SK-N-SH (cell line): ENCODE data around the gene CLSTN2. TPM values are rescaled to one million over a fixed set of nuclear protein-coding genes. Genes with fewer than 3 reads are reported as not detected.

Experiments used
- CTCF ChIA-PET: fragments of 300-600, 350-600 bp; formaldehyde crosslinking; extraction: SDS; loops from one replicate; lab custom pipeline; 2021; lab: Yijun Ruan, JAX
- POLR2A ChIA-PET: fragments of 350-600 bp; sonication (Branson Sonifier 250); formaldehyde crosslinking; extraction: SDS; loops from one replicate; lab custom pipeline; 2020; ENCODE audit warnings: antibody characterized with exemption, inconsistent platforms; lab: Yijun Ruan, JAX
- DNase-seq: peaks from one replicate; pipeline ENCODE4 v3.0.0; 2012
- H2AFZ ChIP-seq: fragments of 200-600 bp; sonication (generic); 2 replicates; pipeline ENCODE4 v1.8.1; 2016; ENCODE audit warnings: antibody characterized with exemption, mild to moderate bottlenecking, low read depth
- H3F3A ChIP-seq: fragments of 200-600 bp; sonication (generic); replicated peaks from 2 replicates; pipeline ENCODE3; 2016; ENCODE audit warnings: antibody characterized with exemption, mild to moderate bottlenecking; ENCODE audit not compliant: insufficient read depth
- H3K27ac ChIP-seq, 2 experiments: fragments of 200-500 bp in 1 of 2; fragments of 200-600 bp in 1 of 2; sonication (Bioruptor generic) in 1 of 2; sonication (generic), shearing (Covaris generic) in 1 of 2; 2 replicates each; pipeline versions ENCODE4 v1.5.1 to v1.6.1; 2014 to 2016; ENCODE audit warnings: low read depth in 2 of 2, inconsistent platforms in 1 of 2, low read length in 1 of 2, mild to moderate bottlenecking in 1 of 2, mixed read lengths in 1 of 2
- H3K27me3 ChIP-seq: fragments of 200-600 bp; sonication (generic), shearing (Covaris generic); 2 replicates; pipeline ENCODE4 v1.6.1; 2016; ENCODE audit warnings: mixed run types; ENCODE audit not compliant: insufficient read depth
- H3K36me3 ChIP-seq, 2 experiments: fragments of 200-500 bp in 1 of 2; fragments of 200-600 bp in 1 of 2; sonication (Bioruptor generic) in 1 of 2; sonication (generic) in 1 of 2; replicated peaks in 1 of 2; 2 replicates each; pipeline versions ENCODE3 to v1.5.1; 2014 to 2016; ENCODE audit warnings: low read length in 1 of 2, mild to moderate bottlenecking in 1 of 2; ENCODE audit not compliant: insufficient read depth in 2 of 2, control insufficient read depth in 1 of 2
- H3K4me1 ChIP-seq, 2 experiments: fragments of 200-500 bp in 1 of 2; fragments of 200-600 bp in 1 of 2; sonication (Bioruptor generic) in 1 of 2; sonication (generic), shearing (Covaris generic) in 1 of 2; 2 replicates each; pipeline versions ENCODE4 v1.5.1 to v1.6.1; 2014 to 2016; ENCODE audit warnings: low read depth in 1 of 2, low read length in 1 of 2, mixed run types in 1 of 2; ENCODE audit not compliant: insufficient read depth in 2 of 2, control insufficient read depth in 1 of 2
- H3K4me2 ChIP-seq: fragments of 200-600 bp; sonication (generic), shearing (Covaris generic); 2 replicates; pipeline ENCODE4 v1.6.1; 2017; ENCODE audit warnings: mixed run types
- H3K4me3 ChIP-seq, 2 experiments: fragments of 200-500 bp in 1 of 2; fragments of 200-600 bp in 1 of 2; sonication (Bioruptor generic) in 1 of 2; sonication (generic), shearing (Covaris generic) in 1 of 2; 2 replicates each; pipeline versions ENCODE4 v1.5.1 to v1.8.1; 2014 to 2016; ENCODE audit warnings: low read depth in 2 of 2, inconsistent platforms in 1 of 2, low read length in 1 of 2, mild to moderate bottlenecking in 1 of 2, mixed read lengths in 1 of 2, moderate library complexity in 1 of 2
- H3K79me2 ChIP-seq: fragments of 200-600 bp; sonication (generic); 2 replicates; pipeline ENCODE4 v1.8.1; 2017; ENCODE audit warnings: mild to moderate bottlenecking; ENCODE audit not compliant: insufficient read depth
- H3K9ac ChIP-seq: fragments of 200-600 bp; sonication (generic); 2 replicates; pipeline ENCODE4 v1.6.1; 2017; ENCODE audit warnings: mixed run types
- H3K9me2 ChIP-seq: fragments of 200-600 bp; sonication (generic); 2 replicates; pipeline ENCODE4 v1.6.1; 2017; ENCODE audit warnings: mixed run types
- H3K9me3 ChIP-seq: fragments of 200-600 bp; sonication (generic); 2 replicates; pipeline ENCODE4 v1.6.1; 2017; ENCODE audit warnings: mixed run types, mild to moderate bottlenecking, moderate library complexity
- H4K20me1 ChIP-seq: fragments of 200-600 bp; sonication (generic); 2 replicates; pipeline ENCODE4 v1.6.1; 2017; ENCODE audit warnings: mild to moderate bottlenecking, mixed run types; ENCODE audit not compliant: insufficient read depth
- ELF1 ChIP-seq: IDR thresholded peaks from 2 replicates; pipeline ENCODE4 v1.4.0; 2012
- EZH2phosphoT487 ChIP-seq: fragments of 200-600 bp; sonication (generic); IDR thresholded peaks from 2 replicates; pipeline ENCODE4 v1.6.1; 2017; ENCODE audit warnings: low read depth, mixed run types, mild to moderate bottlenecking, antibody characterized with exemption, moderate library complexity, borderline replicate concordance
- FOXJ3 ChIP-seq: sonication (generic); formaldehyde crosslinking; IDR thresholded peaks from 2 replicates; pipeline ENCODE4 v1.5.1; 2020; ENCODE audit warnings: mild to moderate bottlenecking, missing genetic modification reagents
- GABPA ChIP-seq: IDR thresholded peaks from 2 replicates; pipeline ENCODE4 v1.4.0; 2012; ENCODE audit warnings: low read depth, mild to moderate bottlenecking
- GATA2 ChIP-seq: sonication (generic); formaldehyde crosslinking; IDR thresholded peaks from 2 replicates; pipeline ENCODE4 v1.5.0; 2020; ENCODE audit warnings: mild to moderate bottlenecking, missing genetic modification reagents
- IRF3 ChIP-seq: fragments of 150-350 bp; IDR thresholded peaks from 2 replicates; pipeline ENCODE4 v1.6.1; 2016; ENCODE audit warnings: mild to moderate bottlenecking, low read depth, low read length
- JUND ChIP-seq: IDR thresholded peaks from 2 replicates; pipeline ENCODE4 v1.4.0; 2012
- MAX ChIP-seq: IDR thresholded peaks from 2 replicates; pipeline ENCODE4 v1.4.0; 2012; ENCODE audit warnings: low read depth
- MXI1 ChIP-seq: IDR thresholded peaks from 2 replicates; pipeline ENCODE4 v1.6.1; 2012; ENCODE audit warnings: mild to moderate bottlenecking, low read depth, low read length, improper control_type of control experiment
- NFIC ChIP-seq: IDR thresholded peaks from 2 replicates; pipeline ENCODE4 v1.4.0; 2012; ENCODE audit warnings: borderline replicate concordance
- NRF1 ChIP-seq: IDR thresholded peaks from 2 replicates; pipeline ENCODE4 v1.6.1; 2012; ENCODE audit warnings: low read depth, mild to moderate bottlenecking, low read length
- PBX3 ChIP-seq: IDR thresholded peaks from 2 replicates; pipeline ENCODE4; 2012
- RCOR1 ChIP-seq: fragments of 150-350 bp; IDR thresholded peaks from 2 replicates; pipeline ENCODE4 v1.6.1; 2017; ENCODE audit warnings: antibody characterized with exemption, low read length
- REST ChIP-seq: IDR thresholded peaks from 2 replicates; pipeline ENCODE4 v1.6.1; 2012; ENCODE audit warnings: mild to moderate bottlenecking, low read depth, low read length, moderate library complexity
- RFX5 ChIP-seq: IDR thresholded peaks from 2 replicates; pipeline ENCODE4 v1.6.1; 2012; ENCODE audit warnings: mild to moderate bottlenecking, improper control_type of control experiment, low read length
- SMC3 ChIP-seq: IDR thresholded peaks from 2 replicates; pipeline ENCODE4 v1.6.1; 2012; ENCODE audit warnings: low read depth, low read length, improper control_type of control experiment
- TEAD4 ChIP-seq: IDR thresholded peaks from 2 replicates; pipeline ENCODE4 v1.4.0; 2012; ENCODE audit warnings: mild to moderate bottlenecking, borderline replicate concordance; ENCODE audit not compliant: insufficient read depth
- USF1 ChIP-seq: IDR thresholded peaks from 2 replicates; pipeline ENCODE4 v1.4.0; 2012; ENCODE audit warnings: low read depth, borderline replicate concordance
- YY1 ChIP-seq: IDR thresholded peaks from 2 replicates; pipeline ENCODE4 v1.4.0; 2012; ENCODE audit warnings: low read depth, mild to moderate bottlenecking
- ZBTB33 ChIP-seq: IDR thresholded peaks from 2 replicates; pipeline ENCODE4 v1.4.0; 2012; ENCODE audit warnings: low read depth, borderline replicate concordance
- WGBS: methylation state at CpG from one replicate; pipeline ENCODE4 v1.1.6; 2017; ENCODE audit warnings: low lambda C conversion rate; 5-methylcytosine and 5-hydroxymethylcytosine counted together
- polyA plus RNA-seq, 3 experiments: library from polyadenylated mRNA; depleted of rRNA; stranded (reverse); fragments of >200 nt; gene quantifications; 2 replicates each; pipeline ENCODE4 v1.2.3, GENCODE V29; 2012

CLSTN2 gene
- polyA plus RNA-seq, 1 of the 3 experiments (the other 2 are of a cell fraction): 0.02 TPM

- WGBS: 31% methylated on average over 3 of the region's 3 CpGs
- Histone ChIP-seq H3K9me2 (no peaks in the 10 kb centered on the region), H3K9ac (no peak overlapping the region), H4K20me1 (no peaks in the 10 kb centered on the region), H3K27me3 (no peaks in the 10 kb centered on the region), H3K4me1 (no peaks in the 10 kb centered on the region), H3K79me2 (no peaks in the 10 kb centered on the region), H2AFZ (no peak overlapping the region), H3K36me3 (no peaks in the 10 kb centered on the region), H3F3A (no peaks in the 10 kb centered on the region), H3K9me3 (no peaks in the 10 kb centered on the region), H3K4me3 (no peak overlapping the region), H3K27ac (no peak overlapping the region), H3K4me2 (no peak overlapping the region)
- CTCF ChIA-PET: interaction anchor here (1.1 to 1.6 kb wide), 3 partner anchors 17 to 544 kb away, joined by 3 to 4 read pairs (median 3); no protein-coding TSS in a partner anchor
- DNase-seq: no peak
- POLR2A ChIA-PET: no interaction called here
- TF ChIP-seq RFX5 (no peak), NFIC (no peak), MXI1 (no peak), JUND (no peak), REST (no peak), MAX (no peak), ZBTB33 (no peak), GABPA (no peak), SMC3 (no peak)
Observed at GRCh38 chr3:139954146-139954860, 19.3 kb downstream of the CLSTN2 start.

- no peaks in the 10 kb centered on the region for H4K20me1 ChIP-seq
- no peak for TF ChIP-seq IRF3
- no peak for TF ChIP-seq ELF1
- no peak for TF ChIP-seq TEAD4
- no peak for TF ChIP-seq FOXJ3
- TF ChIP-seq RFX5: no peak
- TF ChIP-seq GATA2 (CRISPR knock-in tag): no peak
- TF ChIP-seq PBX3: no peak
- TF ChIP-seq USF1: no peak
- no peak for TF ChIP-seq NRF1
- TF ChIP-seq YY1: no peak
- TF ChIP-seq RCOR1: no peak
- TF ChIP-seq EZH2phosphoT487: no peak
Observed at GRCh38 chr3:139957844-139958243, 22.9 kb downstream of the CLSTN2 start.

More at GRCh38 chr3:139957844-139958243, 22.9 kb downstream of the CLSTN2 start:
- H3K27ac ChIP-seq: no peak overlapping the region
- H3K9me2 ChIP-seq: no peaks in the 10 kb centered on the region
- ChIA-PET POLR2A (no interaction called here), CTCF (interaction anchor here (1.4 kb wide), 1 partner anchor 20 kb away, joined by 5 read pairs; no protein-coding TSS in a partner anchor)
- no peaks in the 10 kb centered on the region for H3K27me3 ChIP-seq
- H3K9ac ChIP-seq: no peak overlapping the region
- no peaks in the 10 kb centered on the region for H3K36me3 ChIP-seq
- H3K9me3 ChIP-seq: no peaks in the 10 kb centered on the region
- DNase-seq: no peak
- H3K4me1 ChIP-seq: no peaks in the 10 kb centered on the region
- H3K4me2 ChIP-seq: no peak overlapping the region
- no peak overlapping the region for H3K4me3 ChIP-seq
- H3K79me2 ChIP-seq: no peaks in the 10 kb centered on the region
- H3F3A ChIP-seq: no peaks in the 10 kb centered on the region
- no peak overlapping the region for H2AFZ ChIP-seq
- 61% methylated on average over 4 of the region's 4 CpGs for WGBS
